Stimulated activated CD4-positive, alpha-beta T cell treated with anti-CD3 and anti-CD28 coated beads, Interleukin-12 subunit alpha, Interleukin-12 subunit beta, amount 100 ng/mL, for 4 hours (primary cell): ENCODE results near the gene IQGAP2.

ENCODE experiments used
- DNase-seq: peaks from one replicate; pipeline ENCODE4 v3.0.0-alpha.2; 2020

The IQGAP2 gene

GRCh38 chr5:76696251-76696650, 293.2 kb downstream of the IQGAP2 start:
- no peak for DNase-seq

- DNase-seq, result no peak
These were observed 294.6 kb downstream of the IQGAP2 start for GRCh38 chr5:76697670-76698069.

GRCh38 chr5:76700571-76700970, 297.5 kb downstream of the IQGAP2 start:
- DNase-seq, result no peak

GRCh38 chr5:76701298-76701697, 298.2 kb downstream of the IQGAP2 start:
- DNase-seq, result no peak

- DNase-seq, result no peak
These were observed 300.6 kb downstream of the IQGAP2 start for GRCh38 chr5:76703707-76704106.

- no peak for DNase-seq
These were observed 301.1 kb downstream of the IQGAP2 start for GRCh38 chr5:76704131-76704663.

GRCh38 chr5:76705574-76705973, 302.5 kb downstream of the IQGAP2 start:
- DNase-seq, result no peak

GRCh38 chr5:76709762-76710161, 306.7 kb downstream of the IQGAP2 start:
- DNase-seq, result no peak

- no peak for DNase-seq
These were observed 307.9 kb downstream of the IQGAP2 start for GRCh38 chr5:76710991-76711390.

- DNase-seq, result peak; percentile 2
These were observed 311.8 kb downstream of the IQGAP2 start for GRCh38 chr5:76714751-76715485.

GRCh38 chr5:76715486-76715735, 312.3 kb downstream of the IQGAP2 start:
- DNase-seq, result no peak

- peak; percentile 35 for DNase-seq
These were observed 312.8 kb downstream of the IQGAP2 start, which contains the start of gene F2R for GRCh38 chr5:76715736-76716455. Gene F2R, plus strand, starts transcription at chr5:76716126. Its CDS starts 182 bp downstream, at chr5:76716308.

GRCh38 chr5:76716456-76717157, 313.5 kb downstream of the IQGAP2 start:
- DNase-seq, result peak; percentile 7

GRCh38 chr5:76717222-76718083, 314.4 kb downstream of the IQGAP2 start:
- no peak for DNase-seq

- DNase-seq, result no peak
These were observed 315.3 kb downstream of the IQGAP2 start for GRCh38 chr5:76718381-76718832.

- no peak for DNase-seq
These were observed 315.8 kb downstream of the IQGAP2 start for GRCh38 chr5:76718880-76719279.

GRCh38 chr5:76720988-76721569, 318.0 kb downstream of the IQGAP2 start:
- DNase-seq, result no peak

- DNase-seq, result no peak
These were observed 320.2 kb downstream of the IQGAP2 start for GRCh38 chr5:76723266-76723665.

- DNase-seq, result no peak
These were observed 320.8 kb downstream of the IQGAP2 start for GRCh38 chr5:76723906-76724305.

- no peak for DNase-seq
These were observed 321.8 kb downstream of the IQGAP2 start for GRCh38 chr5:76724871-76725270.

GRCh38 chr5:76728965-76729364, 325.9 kb downstream of the IQGAP2 start:
- DNase-seq, result no peak
